ENCODE measurements around the gene FHIT. TPM values are rescaled to one million over a fixed set of nuclear protein-coding genes. Genes with fewer than 3 reads are reported as not detected.

The FHIT gene
- total and polyA plus RNA-seq, 2 of the 4 experiments (the other 2 are of a cell fraction), result 0.07 TPM; not detected in 1

DNA sequence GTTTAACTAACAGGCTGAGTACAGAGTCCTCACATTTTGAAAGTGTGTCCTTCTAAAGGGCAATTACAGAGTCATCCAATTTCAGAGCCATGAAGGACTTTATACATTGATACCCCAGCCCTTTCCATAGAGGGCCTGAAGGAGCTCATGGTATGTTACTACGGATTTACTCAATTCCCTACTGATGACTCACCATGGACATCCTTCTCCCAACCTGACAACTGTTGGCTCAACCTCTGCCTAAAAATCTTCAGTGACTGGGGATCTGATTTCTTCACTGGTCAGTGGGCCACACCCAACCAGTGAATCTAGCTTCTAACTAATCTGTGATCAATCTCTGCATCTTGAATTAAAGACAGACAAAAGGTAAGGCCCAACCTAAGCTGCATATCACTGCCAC, 1238.0 kb downstream of the FHIT start:
- in situ Hi-C loops (cut with MboI; ENCODE audit: low sequenced_read_pairs), result no loop called here
- Histone ChIP-seq H3K36me3 (ENCODE audit: control insufficient read depth, insufficient read depth, low read length) (no peaks in the 10 kb centered on the region), H2BK20ac (ENCODE audit: low read depth, low read length) (no peak overlapping the region), H2AK9ac (replicated peaks; ENCODE audit: low read depth, low read length, poor library complexity) (no peak overlapping the region), H4K5ac (ENCODE audit: low read depth, low read length) (no peak overlapping the region), H2AK5ac (ENCODE audit: low read depth, low read length) (no peak overlapping the region), H3K56ac (ENCODE audit: extremely low read depth, insufficient read depth, low read length) (no peak overlapping the region), H2BK15ac (ENCODE audit: low read depth, low read length) (no peak overlapping the region), H4K8ac (ENCODE audit: low read depth in 2 of 2, low read length in 2 of 2) (no peak overlapping the region), H3K79me1 (ENCODE audit: low read depth in 1 of 2, low read length in 2 of 2) (no peaks in the 10 kb centered on the region), H4K20me1 (ENCODE audit: insufficient read depth, low read length) (no peaks in the 10 kb centered on the region), H3K9me3 (ENCODE audit: control insufficient read depth, insufficient read depth, low read length) (no peaks in the 10 kb centered on the region), H3K4ac (ENCODE audit: low read depth, low read length) (no peak overlapping the region), H3K14ac (replicated peaks; ENCODE audit: low read depth, low read length) (no peak overlapping the region), H2BK120ac (ENCODE audit: low read depth, low read length) (no peak overlapping the region), H3K9me1 (ENCODE audit: insufficient read depth, low read length) (no peaks in the 10 kb centered on the region), H3K4me3 (ENCODE audit: insufficient read depth, low read depth, low read length) (no peak overlapping the region), H4K91ac (ENCODE audit: insufficient read depth, low read depth, low read length) (no peak overlapping the region), H3K9ac (ENCODE audit: low read depth, low read length) (no peak overlapping the region), H3K18ac (ENCODE audit: low read depth, low read length) (no peak overlapping the region), H3K27me3 (ENCODE audit: control insufficient read depth, insufficient read depth, low read length) (no peaks in the 10 kb centered on the region), H3K27ac (ENCODE audit: insufficient read depth, low read length) (no peak overlapping the region), H2BK5ac (ENCODE audit: low read depth, low read length, poor library complexity, severe bottlenecking) (no peak overlapping the region), H3K4me1 (ENCODE audit: control insufficient read depth, insufficient read depth, low read length) (no peaks in the 10 kb centered on the region), H3K4me2 (ENCODE audit: low read depth, low read length) (no peak overlapping the region), H3K23ac (ENCODE audit: low read depth, low read length) (no peak overlapping the region), H2AFZ (replicated peaks; ENCODE audit: low read length, poor library complexity) (no peak overlapping the region)
- WGBS, 2 experiments (ENCODE audit: extremely low coverage in 2 of 2, insufficient read length in 1 of 2), result 43% methylated on average over 1 of the region's 1 CpG; no CpG with 5 or more reads in 1 of the 2 experiments
- intact Hi-C loops (cut with micrococcal nuclease), result no loop called here
- ATAC-seq (ENCODE audit: low read depth), result no peak
- ChIA-PET POLR2A (ENCODE audit: unreplicated experiment) (no interaction called here), CTCF (no interaction called here)
- TF ChIP-seq, protein P1, sequence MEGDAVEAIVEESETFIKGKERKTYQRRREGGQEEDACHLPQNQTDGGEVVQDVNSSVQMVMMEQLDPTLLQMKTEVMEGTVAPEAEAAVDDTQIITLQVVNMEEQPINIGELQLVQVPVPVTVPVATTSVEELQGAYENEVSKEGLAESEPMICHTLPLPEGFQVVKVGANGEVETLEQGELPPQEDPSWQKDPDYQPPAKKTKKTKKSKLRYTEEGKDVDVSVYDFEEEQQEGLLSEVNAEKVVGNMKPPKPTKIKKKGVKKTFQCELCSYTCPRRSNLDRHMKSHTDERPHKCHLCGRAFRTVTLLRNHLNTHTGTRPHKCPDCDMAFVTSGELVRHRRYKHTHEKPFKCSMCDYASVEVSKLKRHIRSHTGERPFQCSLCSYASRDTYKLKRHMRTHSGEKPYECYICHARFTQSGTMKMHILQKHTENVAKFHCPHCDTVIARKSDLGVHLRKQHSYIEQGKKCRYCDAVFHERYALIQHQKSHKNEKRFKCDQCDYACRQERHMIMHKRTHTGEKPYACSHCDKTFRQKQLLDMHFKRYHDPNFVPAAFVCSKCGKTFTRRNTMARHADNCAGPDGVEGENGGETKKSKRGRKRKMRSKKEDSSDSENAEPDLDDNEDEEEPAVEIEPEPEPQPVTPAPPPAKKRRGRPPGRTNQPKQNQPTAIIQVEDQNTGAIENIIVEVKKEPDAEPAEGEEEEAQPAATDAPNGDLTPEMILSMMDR (conservative IDR thresholded peaks at IDR 0.05; ENCODE audit: low read depth, low read length), result no peak
- no peak for TF ChIP-seq RCOR1 (IDR thresholded peaks at IDR 0.05; ENCODE audit: insufficient replicate concordance, low read length)
- no peak for TF ChIP-seq CHD1 (IDR thresholded peaks at IDR 0.05; ENCODE audit: low read depth, low read length)
- TF ChIP-seq RFX5 (IDR thresholded peaks at IDR 0.05; ENCODE audit: low read depth, low read length), result no peak
- TF ChIP-seq, protein P2, sequence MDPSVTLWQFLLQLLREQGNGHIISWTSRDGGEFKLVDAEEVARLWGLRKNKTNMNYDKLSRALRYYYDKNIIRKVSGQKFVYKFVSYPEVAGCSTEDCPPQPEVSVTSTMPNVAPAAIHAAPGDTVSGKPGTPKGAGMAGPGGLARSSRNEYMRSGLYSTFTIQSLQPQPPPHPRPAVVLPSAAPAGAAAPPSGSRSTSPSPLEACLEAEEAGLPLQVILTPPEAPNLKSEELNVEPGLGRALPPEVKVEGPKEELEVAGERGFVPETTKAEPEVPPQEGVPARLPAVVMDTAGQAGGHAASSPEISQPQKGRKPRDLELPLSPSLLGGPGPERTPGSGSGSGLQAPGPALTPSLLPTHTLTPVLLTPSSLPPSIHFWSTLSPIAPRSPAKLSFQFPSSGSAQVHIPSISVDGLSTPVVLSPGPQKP (IDR thresholded peaks at IDR 0.05; ENCODE audit: borderline replicate concordance, low read depth, low read length), result no peak
- no peak for TF ChIP-seq NFE2L2 (IDR thresholded peaks at IDR 0.05; ENCODE audit: low read depth, low read length)
- TF ChIP-seq MAFK (IDR thresholded peaks at IDR 0.05; ENCODE audit: low read depth, low read length), result no peak
- no peak for TF ChIP-seq BHLHE40 (IDR thresholded peaks at IDR 0.05; ENCODE audit: low read depth, low read length)
- TF ChIP-seq FOS (IDR thresholded peaks at IDR 0.05; ENCODE audit: low read depth, low read length), result no peak
- TF ChIP-seq POLR2A (IDR thresholded peaks at IDR 0.05; ENCODE audit: low read depth, low read length), result no peak
- no peak for TF ChIP-seq MAZ (IDR thresholded peaks at IDR 0.05; ENCODE audit: borderline replicate concordance, low read depth, low read length)
- no peak for TF ChIP-seq SMC3 (IDR thresholded peaks at IDR 0.05; ENCODE audit: low read depth, low read length)
- TF ChIP-seq CEBPB (IDR thresholded peaks at IDR 0.05; ENCODE audit: low read depth, low read length), result no peak
- TF ChIP-seq, protein P3, sequence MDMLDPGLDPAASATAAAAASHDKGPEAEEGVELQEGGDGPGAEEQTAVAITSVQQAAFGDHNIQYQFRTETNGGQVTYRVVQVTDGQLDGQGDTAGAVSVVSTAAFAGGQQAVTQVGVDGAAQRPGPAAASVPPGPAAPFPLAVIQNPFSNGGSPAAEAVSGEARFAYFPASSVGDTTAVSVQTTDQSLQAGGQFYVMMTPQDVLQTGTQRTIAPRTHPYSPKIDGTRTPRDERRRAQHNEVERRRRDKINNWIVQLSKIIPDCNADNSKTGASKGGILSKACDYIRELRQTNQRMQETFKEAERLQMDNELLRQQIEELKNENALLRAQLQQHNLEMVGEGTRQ (IDR thresholded peaks at IDR 0.05; ENCODE audit: low read depth, low read length), result no peak
- no peak for TF ChIP-seq RAD21 (IDR thresholded peaks at IDR 0.05; ENCODE audit: low read length)
- TF ChIP-seq MXI1 (IDR thresholded peaks at IDR 0.05; ENCODE audit: borderline replicate concordance, low read depth, low read length), result no peak
- dilution Hi-C loops (cut with HindIII; ENCODE audit: low sequenced_read_pairs, unreplicated experiment), result no loop called here
- BruUV-seq (replicated peaks), result no TSS peak
- no peak for DNase-seq
